IgD-negative memory B cell (primary cell): ENCODE results near the gene NOX3. TPM values are rescaled to one million over a fixed set of nuclear protein-coding genes. Genes with fewer than 3 reads are reported as not detected.
A peak's percentile ranks its signal among the peaks of the same experiment; 100 is the strongest.

Source experiments
- H3K27ac Mint-ChIP-seq, 3 donors: one replicate each; pipeline ENCODE4 v1.8.0; 2020 to 2022; ENCODE audit warnings: mild to moderate bottlenecking in 3 of 3, mixed read lengths in 3 of 3, moderate library complexity in 1 of 3
- H3K27me3 Mint-ChIP-seq: one replicate; pipeline ENCODE4 v1.8.0; 2021; ENCODE audit warnings: mixed read lengths
- H3K36me3 Mint-ChIP-seq: one replicate; pipeline ENCODE4 v1.8.0; 2020; ENCODE audit warnings: mild to moderate bottlenecking, mixed read lengths
- H3K4me1 Mint-ChIP-seq, 3 donors: one replicate each; pipeline ENCODE4 v1.8.0; 2020 to 2022; ENCODE audit warnings: mixed read lengths in 3 of 3, mild to moderate bottlenecking in 1 of 3
- H3K4me3 Mint-ChIP-seq, 4 donors: one replicate each; pipeline ENCODE4 v1.8.0; 2020 to 2022; ENCODE audit warnings: mild to moderate bottlenecking in 4 of 4, mixed read lengths in 4 of 4, moderate library complexity in 3 of 4
- H3K9me3 Mint-ChIP-seq, 3 donors: one replicate each; pipeline ENCODE4 v1.8.0; 2020 to 2021; ENCODE audit warnings: mixed read lengths in 3 of 3, mild to moderate bottlenecking in 1 of 3
- polyA plus RNA-seq: library from polyadenylated mRNA; unstranded; fragments of 300-500 nt; fragmentation: Illumina TruSeq; gene quantifications from one replicate; pipeline ENCODE4 v1.2.3, GENCODE V29; 2021

The NOX3 gene
- polyA plus RNA-seq, 1 donor from 2014 or later: not detected

DNA sequence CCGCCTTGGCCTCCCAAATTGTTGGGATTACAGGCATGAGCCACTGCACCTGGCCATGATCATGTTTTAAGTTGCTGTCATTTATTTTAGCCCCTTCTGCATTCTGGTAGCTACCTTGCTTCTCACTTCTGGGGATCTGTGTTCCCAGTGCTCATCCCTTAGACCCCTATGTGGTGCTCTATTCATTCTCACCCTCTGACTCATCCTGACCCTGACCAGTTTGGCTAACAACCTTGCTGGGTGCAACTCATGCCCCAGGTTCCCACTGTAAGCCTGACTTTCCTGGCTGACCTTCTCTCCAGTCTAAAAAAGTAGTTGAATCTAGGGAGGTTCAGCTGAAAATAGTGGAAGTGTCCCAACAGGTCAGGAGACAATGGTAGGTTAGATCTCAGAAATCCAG, 47.4 kb downstream of the NOX3 start:
- H3K27ac Mint-ChIP-seq: no peak overlapping the region
- no peaks in the 10 kb centered on the region for H3K27me3 Mint-ChIP-seq

DNA sequence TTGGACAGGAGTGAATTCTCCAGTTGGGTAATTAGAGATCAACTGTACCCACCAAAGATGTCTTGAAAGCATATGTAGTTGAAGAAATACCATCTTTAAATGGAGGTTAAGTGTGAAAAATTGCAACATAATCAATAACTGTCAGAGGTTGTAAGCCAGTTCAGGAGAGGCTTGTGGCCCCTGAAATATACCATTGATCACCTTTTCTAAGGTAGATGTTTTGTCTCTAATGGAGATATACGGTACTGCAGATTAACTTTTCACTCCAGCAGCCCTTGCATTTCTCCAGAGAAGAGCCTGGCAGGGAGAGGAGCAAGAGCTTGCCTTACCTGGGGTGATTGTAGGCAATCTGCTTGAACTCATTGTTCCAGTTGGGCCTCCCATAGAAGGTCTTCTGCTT, 48.8 kb downstream of the NOX3 start:
- Mint-ChIP-seq H3K36me3 (no peaks in the 10 kb centered on the region), H3K27ac (no peak overlapping the region), H3K9me3 (no peaks in the 10 kb centered on the region), H3K27me3 (no peaks in the 10 kb centered on the region), H3K4me3 (no peak overlapping the region), H3K4me1 (peaks cover 0 to 7% (median 5%) of the 10 kb centered on the region in 3 donors)

More for the DNA sequence above, 47.4 kb downstream of the NOX3 start:
- no peak overlapping the region for H3K4me3 Mint-ChIP-seq
- H3K4me1 Mint-ChIP-seq: peaks cover 0 to 7% (median 5%) of the 10 kb centered on the region in 3 donors
- no peaks in the 10 kb centered on the region for H3K36me3 Mint-ChIP-seq
- H3K9me3 Mint-ChIP-seq: no peaks in the 10 kb centered on the region

DNA sequence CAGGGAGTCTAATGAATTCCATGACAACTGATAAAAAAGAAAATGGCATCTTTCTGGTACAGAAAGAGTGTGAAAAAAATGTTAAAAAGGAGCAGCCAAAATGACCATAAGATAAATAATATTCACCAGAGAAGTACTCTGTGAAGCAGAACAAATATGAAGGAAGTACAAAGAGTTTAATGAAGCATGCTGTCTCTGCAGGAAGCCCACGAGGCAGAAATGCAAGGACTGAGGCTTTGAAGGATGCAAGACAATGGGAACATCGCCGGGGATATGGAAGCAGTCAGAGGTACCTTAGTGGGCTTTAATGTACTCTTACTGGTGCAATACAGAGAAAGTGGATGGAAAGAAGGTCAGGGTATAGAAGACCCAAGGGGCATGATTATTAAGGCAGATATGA, 50.7 kb downstream of the NOX3 start:
- H3K27me3 Mint-ChIP-seq: no peaks in the 10 kb centered on the region
- no peaks in the 10 kb centered on the region for H3K36me3 Mint-ChIP-seq
- peaks cover 0 to 7% (median 5%) of the 10 kb centered on the region in 3 donors for H3K4me1 Mint-ChIP-seq
- no peaks in the 10 kb centered on the region for H3K9me3 Mint-ChIP-seq
- H3K4me3 Mint-ChIP-seq: no peak overlapping the region
- H3K27ac Mint-ChIP-seq: peak overlapping the region in 1 of 3 donors; percentile 30

DNA sequence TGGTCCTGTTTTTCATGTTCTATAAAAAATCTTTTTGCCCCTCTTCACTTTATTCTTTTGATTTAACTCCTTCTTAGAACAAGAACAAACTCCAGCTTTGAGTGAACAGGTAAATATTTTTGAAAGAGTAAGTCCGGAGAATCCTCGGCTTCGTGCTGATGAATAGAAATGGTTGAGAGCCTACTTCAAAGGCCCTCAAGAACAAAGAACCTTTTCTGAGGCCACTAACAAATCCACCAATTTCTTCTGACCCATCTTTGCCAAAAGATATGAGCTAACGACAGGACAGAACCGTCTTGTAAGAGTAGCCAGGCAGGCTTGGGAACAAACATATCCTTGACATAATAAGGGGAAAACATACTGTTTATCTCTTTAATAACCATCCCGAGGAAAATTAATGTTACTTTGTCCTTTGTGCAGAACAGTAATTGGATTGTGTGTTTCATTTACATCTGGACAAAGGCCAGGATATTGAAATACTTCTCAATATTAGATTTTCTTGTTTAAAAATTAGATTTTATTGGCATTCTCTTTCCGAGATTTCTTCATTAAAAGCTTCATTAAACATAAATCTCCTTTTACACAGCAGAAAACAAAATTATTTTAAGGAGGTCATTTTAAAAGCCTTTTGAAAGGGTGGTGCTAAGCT, 52.9 kb downstream of the NOX3 start:
- H3K9me3 Mint-ChIP-seq: no peaks in the 10 kb centered on the region
- H3K27ac Mint-ChIP-seq: no peak overlapping the region
- peaks cover 0 to 7% (median 5%) of the 10 kb centered on the region in 3 donors for H3K4me1 Mint-ChIP-seq
- peaks cover 6% of the 10 kb centered on the region for H3K27me3 Mint-ChIP-seq
- no peak overlapping the region for H3K4me3 Mint-ChIP-seq
- no peaks in the 10 kb centered on the region for H3K36me3 Mint-ChIP-seq

DNA sequence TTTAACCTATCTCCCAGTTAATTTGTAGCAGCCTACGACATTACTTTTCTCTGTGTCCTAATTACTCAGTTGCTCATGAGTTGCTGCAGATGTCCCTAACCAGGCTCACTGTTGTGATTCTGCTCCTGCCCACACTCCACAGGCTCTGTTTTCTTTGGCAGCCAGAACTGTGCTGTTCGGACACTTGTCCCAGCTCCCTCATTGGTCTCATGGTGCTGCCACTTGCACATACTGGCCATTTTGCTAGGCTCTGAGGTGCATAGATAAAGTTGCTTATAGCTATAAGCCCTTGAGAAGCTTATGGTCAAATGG, 55.0 kb downstream of the NOX3 start:
- Mint-ChIP-seq H3K27me3 (peaks cover 6% of the 10 kb centered on the region), H3K4me1 (peaks cover 0 to 7% (median 5%) of the 10 kb centered on the region in 3 donors), H3K36me3 (no peaks in the 10 kb centered on the region), H3K27ac (no peak overlapping the region), H3K9me3 (no peaks in the 10 kb centered on the region), H3K4me3 (no peak overlapping the region)

DNA sequence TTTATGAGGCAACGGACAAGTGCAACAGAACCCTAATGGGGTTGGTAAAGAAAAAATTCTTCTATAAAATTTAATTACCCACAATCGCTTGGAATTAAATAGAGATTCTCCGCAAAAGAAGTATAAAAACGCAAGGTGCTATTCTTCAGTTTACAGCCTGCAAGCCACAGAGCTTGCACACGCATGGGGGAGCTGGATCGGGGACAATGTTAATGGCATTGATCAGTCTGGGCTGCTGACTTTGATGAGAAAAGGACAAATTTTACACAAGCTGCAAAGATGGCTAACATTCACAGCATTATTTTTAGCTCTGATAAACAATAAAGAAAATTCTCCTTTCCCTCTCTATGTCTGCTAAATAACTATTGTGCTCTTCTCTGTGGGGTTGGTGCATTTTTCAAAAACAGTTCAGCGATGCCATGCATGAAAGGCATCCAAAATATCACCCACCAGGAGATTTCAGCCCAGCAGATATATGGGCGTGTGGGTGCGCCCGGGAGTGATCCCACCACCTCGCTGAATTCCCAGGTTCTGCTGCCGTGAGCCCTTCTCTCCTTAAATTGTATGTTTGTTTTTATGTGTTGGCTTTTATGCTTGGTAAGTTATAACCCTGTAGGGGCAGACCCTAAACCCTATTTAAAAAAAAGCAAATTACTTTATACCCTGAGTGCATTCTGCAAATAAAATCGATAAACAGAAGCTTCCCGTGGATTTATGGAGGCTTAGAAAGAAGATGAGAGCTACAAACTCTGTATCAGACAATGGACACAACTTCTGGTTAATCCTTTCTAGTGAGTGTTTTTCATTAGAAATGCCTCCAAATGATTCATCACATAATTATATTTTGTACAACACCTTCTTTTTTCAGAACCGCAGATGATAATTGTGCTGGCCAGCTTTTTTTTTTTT, 55.6 kb downstream of the NOX3 start:
- H3K9me3 Mint-ChIP-seq: no peaks in the 10 kb centered on the region
- H3K27ac Mint-ChIP-seq: no peak overlapping the region
- peaks cover 6% of the 10 kb centered on the region for H3K27me3 Mint-ChIP-seq
- H3K4me3 Mint-ChIP-seq: no peak overlapping the region
- no peaks in the 10 kb centered on the region for H3K36me3 Mint-ChIP-seq
- H3K4me1 Mint-ChIP-seq: peaks cover 0 to 5% (median 3%) of the 10 kb centered on the region in 3 donors

DNA sequence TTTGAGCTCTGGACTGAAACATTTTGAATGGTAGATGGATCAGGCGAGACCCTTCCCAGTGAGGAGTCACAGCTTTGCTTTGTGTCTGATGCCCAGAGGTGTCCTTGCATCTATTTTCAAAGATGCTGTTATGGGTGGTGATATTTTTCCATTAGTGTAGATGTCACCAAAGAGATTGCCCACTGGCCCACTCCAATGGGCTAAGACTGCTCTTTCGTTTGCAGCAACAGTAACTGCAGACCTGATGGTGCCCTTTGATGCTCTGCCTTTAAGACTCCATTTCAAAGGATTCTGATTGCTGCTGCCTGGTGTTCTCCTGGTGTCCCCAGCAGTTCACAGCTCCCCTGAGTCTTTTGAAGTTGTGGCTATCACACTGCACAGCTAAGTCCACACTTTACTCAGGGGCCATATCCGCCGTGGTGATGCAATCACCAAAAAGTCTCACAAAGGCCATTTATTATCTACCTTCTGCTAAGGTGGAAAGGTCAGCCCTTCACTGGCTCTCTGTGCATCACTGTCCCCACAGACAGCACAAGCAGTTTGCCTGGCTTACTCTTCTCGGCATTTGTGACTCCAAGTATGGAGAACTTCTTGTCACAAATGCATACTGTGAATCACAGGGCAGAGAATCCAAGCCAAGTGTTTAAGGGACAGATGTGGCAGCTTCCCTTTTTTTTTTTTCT, 56.4 kb downstream of the NOX3 start:
- Mint-ChIP-seq H3K4me3 (no peak overlapping the region), H3K27me3 (peaks cover 6% of the 10 kb centered on the region), H3K36me3 (no peaks in the 10 kb centered on the region), H3K9me3 (no peaks in the 10 kb centered on the region), H3K27ac (no peak overlapping the region), H3K4me1 (no peaks in the 10 kb centered on the region)

DNA sequence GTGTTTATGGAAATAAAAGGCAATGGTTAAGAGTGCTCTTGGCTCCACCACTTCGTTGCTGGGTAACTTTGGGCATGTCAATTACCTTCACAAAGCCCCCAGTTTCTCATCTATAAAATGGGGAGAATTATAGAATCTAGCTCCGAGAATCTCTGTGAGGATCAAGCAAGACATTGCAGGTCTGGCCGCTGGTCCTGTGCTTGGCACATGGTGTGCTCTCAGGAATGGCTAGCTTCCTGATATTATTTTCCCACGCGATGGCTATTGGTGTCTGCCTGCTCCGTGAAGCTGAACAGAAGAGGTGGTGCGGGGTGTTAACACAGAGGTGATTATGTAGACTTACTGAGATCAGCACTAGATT, 57.0 kb downstream of the NOX3 start:
- Mint-ChIP-seq H3K36me3 (no peaks in the 10 kb centered on the region), H3K4me1 (no peaks in the 10 kb centered on the region), H3K27ac (no peak overlapping the region), H3K4me3 (no peak overlapping the region), H3K27me3 (peaks cover 6% of the 10 kb centered on the region), H3K9me3 (no peaks in the 10 kb centered on the region)

DNA sequence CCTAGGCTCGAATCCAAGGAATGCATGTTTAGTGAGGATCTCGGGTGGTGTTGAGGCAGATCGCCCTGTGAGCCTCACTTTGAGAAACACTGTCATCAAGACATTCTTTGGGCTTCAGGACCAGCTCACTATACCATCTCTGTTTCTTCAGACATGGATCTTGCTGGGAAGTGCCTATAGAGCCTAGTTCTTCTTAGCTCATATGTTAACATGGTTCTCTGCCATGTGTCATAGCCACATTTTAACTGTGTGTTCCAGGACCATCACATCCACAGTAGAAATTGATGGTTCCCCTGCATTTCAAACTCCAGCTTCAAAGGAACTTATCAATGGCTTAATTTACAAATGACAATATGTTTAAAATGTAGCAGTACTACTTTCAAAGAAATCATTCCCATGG, 57.4 kb downstream of the NOX3 start:
- H3K36me3 Mint-ChIP-seq: no peaks in the 10 kb centered on the region

DNA sequence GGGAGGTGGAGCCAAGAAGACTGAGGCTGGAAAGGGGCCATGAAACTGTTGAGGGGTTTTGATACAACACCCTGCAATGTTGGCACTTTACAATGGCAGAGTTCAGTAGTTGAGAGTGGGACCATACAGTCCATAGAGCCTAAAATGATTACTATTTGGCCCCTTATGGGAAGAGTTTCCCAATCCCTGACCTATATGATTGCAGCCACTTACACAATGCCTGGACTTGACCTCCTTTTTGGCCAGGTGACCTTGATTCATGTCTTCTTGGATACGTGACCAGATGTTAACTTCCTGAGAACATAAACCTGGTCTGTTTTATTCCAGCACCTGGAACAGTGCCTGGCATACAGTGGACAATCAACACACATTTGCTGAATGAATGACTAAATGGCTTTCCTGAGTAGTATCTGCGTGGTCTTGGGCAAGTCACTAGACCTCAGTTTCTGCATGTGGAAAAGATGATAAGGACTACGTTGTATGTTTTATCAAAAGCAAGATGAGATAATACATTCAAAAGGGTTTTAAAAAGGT, 58.4 kb downstream of the NOX3 start:
- peaks cover 6% of the 10 kb centered on the region for H3K27me3 Mint-ChIP-seq
- no peak overlapping the region for H3K27ac Mint-ChIP-seq
- H3K4me1 Mint-ChIP-seq: no peaks in the 10 kb centered on the region
- no peaks in the 10 kb centered on the region for H3K9me3 Mint-ChIP-seq
- no peak overlapping the region for H3K4me3 Mint-ChIP-seq
- H3K36me3 Mint-ChIP-seq: no peaks in the 10 kb centered on the region

More for the DNA sequence above, 57.4 kb downstream of the NOX3 start:
- no peaks in the 10 kb centered on the region for H3K4me1 Mint-ChIP-seq
- H3K27me3 Mint-ChIP-seq: peaks cover 6% of the 10 kb centered on the region
- no peaks in the 10 kb centered on the region for H3K9me3 Mint-ChIP-seq
- no peak overlapping the region for H3K4me3 Mint-ChIP-seq
- no peak overlapping the region for H3K27ac Mint-ChIP-seq

DNA sequence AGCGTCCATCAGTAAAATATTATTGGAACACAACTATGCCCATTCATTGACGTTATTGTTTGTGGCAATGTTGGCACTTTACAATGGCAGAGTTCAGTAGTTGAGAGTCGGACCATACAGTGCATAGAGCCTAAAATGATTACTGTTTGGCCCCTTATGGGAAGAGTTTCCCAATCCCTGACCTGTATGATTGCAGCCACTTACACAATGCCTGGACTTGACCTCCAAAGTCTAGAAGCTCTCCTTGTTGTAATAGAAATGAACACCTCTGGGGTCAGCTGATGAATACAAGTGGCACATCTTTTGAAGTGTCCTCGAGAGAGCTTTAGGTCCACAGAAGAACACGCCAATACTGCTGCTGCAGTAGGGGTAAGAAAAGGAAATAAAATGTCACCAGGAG, 59.0 kb downstream of the NOX3 start:
- Mint-ChIP-seq H3K9me3 (no peaks in the 10 kb centered on the region), H3K27ac (no peak overlapping the region)

DNA sequence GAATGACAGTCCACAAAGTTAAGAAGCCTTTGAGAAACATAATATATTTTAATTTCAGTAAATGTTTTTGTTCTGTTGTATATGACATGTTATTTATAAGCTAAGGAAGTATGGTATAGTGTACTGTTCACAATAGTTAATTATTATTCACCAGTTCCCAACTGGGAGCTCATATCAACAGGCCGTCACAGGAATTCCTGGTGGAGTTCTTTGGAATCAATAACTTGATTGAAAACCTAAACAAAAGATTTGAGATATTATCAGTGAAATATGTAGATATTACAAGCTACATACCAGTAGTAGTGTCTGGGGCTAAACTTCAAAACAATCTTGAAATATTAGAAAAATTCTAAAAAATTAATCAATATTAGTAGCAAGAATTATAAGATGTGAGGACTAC, 60.3 kb downstream of the NOX3 start:
- Mint-ChIP-seq H3K27me3 (peaks cover 7% of the 10 kb centered on the region), H3K9me3 (no peaks in the 10 kb centered on the region), H3K36me3 (no peaks in the 10 kb centered on the region), H3K4me1 (no peaks in the 10 kb centered on the region), H3K27ac (no peak overlapping the region), H3K4me3 (no peak overlapping the region)

More for the DNA sequence above, 59.0 kb downstream of the NOX3 start:
- no peak overlapping the region for H3K4me3 Mint-ChIP-seq
- peaks cover 6% of the 10 kb centered on the region for H3K27me3 Mint-ChIP-seq
- no peaks in the 10 kb centered on the region for H3K36me3 Mint-ChIP-seq
- no peaks in the 10 kb centered on the region for H3K4me1 Mint-ChIP-seq

DNA sequence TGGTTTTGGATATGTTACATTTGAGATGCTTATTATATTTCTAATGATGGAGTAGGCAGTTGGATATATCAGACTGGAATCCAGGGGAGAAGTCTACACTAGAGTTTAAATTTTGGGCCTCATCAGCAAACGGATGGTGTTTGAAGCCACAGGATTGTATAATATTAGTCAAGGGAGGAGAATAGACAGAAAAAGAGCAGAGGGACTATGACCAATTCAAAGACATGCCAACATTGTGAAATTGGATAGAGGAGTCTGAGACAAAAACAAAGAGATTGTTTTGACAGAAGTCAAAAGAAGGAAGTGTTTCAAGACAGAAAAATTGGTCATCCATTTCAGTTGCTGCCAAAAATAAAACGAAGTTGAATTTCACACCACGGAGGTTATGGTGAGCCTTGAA, 66.5 kb downstream of the NOX3 start:
- H3K9me3 Mint-ChIP-seq: peaks cover 3 to 9% (median 8%) of the 10 kb centered on the region in 3 donors
- peaks cover 4% of the 10 kb centered on the region for H3K36me3 Mint-ChIP-seq
- no peak overlapping the region for H3K27ac Mint-ChIP-seq
- peaks cover 0 to 9% (median 4%) of the 10 kb centered on the region in 3 donors for H3K4me1 Mint-ChIP-seq
- H3K27me3 Mint-ChIP-seq: peaks cover 1% of the 10 kb centered on the region
- no peak overlapping the region for H3K4me3 Mint-ChIP-seq

DNA sequence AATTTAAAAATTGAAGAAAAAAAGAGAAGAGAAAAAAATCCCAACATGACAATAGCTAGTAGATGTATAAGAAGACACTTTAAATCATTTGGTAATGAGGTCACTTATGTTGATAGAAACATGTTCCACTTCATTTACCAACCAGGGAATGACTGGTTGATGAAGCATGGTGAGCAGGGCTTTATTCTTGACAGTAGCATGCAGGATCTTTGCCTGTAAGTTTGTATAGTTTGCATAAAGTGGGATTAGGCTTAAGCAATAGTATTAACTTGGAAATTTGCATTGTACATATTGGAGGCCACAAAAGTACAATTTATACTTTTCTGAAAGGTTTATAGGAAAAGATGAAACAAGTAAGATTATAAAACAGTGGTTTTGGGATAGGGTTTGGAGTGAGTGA, 67.0 kb downstream of the NOX3 start:
- Mint-ChIP-seq H3K9me3 (peaks cover 3 to 9% (median 8%) of the 10 kb centered on the region in 3 donors), H3K36me3 (peaks cover 4% of the 10 kb centered on the region), H3K27ac (no peak overlapping the region), H3K27me3 (peaks cover 1% of the 10 kb centered on the region), H3K4me3 (no peak overlapping the region), H3K4me1 (peaks cover 0 to 9% (median 4%) of the 10 kb centered on the region in 3 donors)

DNA sequence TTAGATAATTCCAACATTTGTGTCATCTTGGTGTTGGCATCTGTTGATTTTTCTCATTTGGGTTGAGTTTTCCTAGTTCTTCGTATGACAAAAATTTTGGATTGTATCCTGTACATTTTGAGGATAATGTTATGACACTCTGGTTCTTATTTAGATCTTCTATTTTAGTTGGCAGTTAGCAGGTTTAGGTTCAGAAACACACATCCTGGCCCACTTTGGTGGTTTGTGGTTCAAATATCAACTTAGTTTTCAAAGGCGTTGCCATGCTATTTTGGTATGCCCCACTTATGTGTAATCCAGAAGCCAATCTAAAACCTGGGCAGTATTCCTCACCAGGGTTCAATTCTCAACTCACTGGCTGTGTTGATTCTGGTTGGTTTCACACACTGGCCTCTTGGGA, 68.2 kb downstream of the NOX3 start:
- no peak overlapping the region for H3K4me3 Mint-ChIP-seq
- peaks cover 1% of the 10 kb centered on the region for H3K27me3 Mint-ChIP-seq
- peaks cover 0 to 9% (median 4%) of the 10 kb centered on the region in 3 donors for H3K4me1 Mint-ChIP-seq
- H3K9me3 Mint-ChIP-seq: peaks cover 3 to 9% (median 8%) of the 10 kb centered on the region in 3 donors
- H3K36me3 Mint-ChIP-seq: peaks cover 4% of the 10 kb centered on the region
- H3K27ac Mint-ChIP-seq: no peak overlapping the region
